HepG2 (cell line): ENCODE results near the gene GBGT1. TPM values are rescaled to one million over a fixed set of nuclear protein-coding genes. Genes with fewer than 3 reads are reported as not detected.
A peak's percentile ranks its signal among the peaks of the same experiment; 100 is the strongest.

Experiments
- ATRX ChIP-seq: sonication (generic); formaldehyde crosslinking; IDR thresholded peaks from 2 replicates; pipeline ENCODE4 v1.4.0; 2020; ENCODE audit warnings: missing genetic modification reagents, borderline replicate concordance
- HNF1A ChIP-seq, 2 experiments: sonication (generic) in 1 of 2; formaldehyde crosslinking in 1 of 2; IDR thresholded peaks; 2 replicates each; pipeline versions ENCODE4 v1.4.0 to v1.6.1; 2016 to 2020; ENCODE audit warnings: borderline replicate concordance in 1 of 2, low read depth in 1 of 2, mild to moderate bottlenecking in 1 of 2, missing genetic modification reagents in 1 of 2
- KLF16 ChIP-seq, 2 experiments: sonication (generic) in 1 of 2; formaldehyde crosslinking in 1 of 2; IDR thresholded peaks; 2 replicates each; pipeline versions ENCODE4 v1.6.1 to v1.8.0; 2016 to 2023; ENCODE audit warnings: missing genetic modification reagents in 2 of 2, missing compliant biosample characterization in 1 of 2
- RORA ChIP-seq: sonication (generic); formaldehyde crosslinking; IDR thresholded peaks from 2 replicates; pipeline ENCODE4 v1.5.0; 2020; ENCODE audit warnings: mild to moderate bottlenecking, missing genetic modification reagents, moderate library complexity
- SIN3A ChIP-seq: IDR thresholded peaks from 2 replicates; pipeline ENCODE4 v1.6.1; 2011; ENCODE audit warnings: low read depth, mild to moderate bottlenecking, control low read depth, low read length, borderline replicate concordance
- TBX2 ChIP-seq: sonication (generic); formaldehyde crosslinking; IDR thresholded peaks from 2 replicates; pipeline ENCODE4 v1.5.0; 2020; ENCODE audit warnings: missing genetic modification reagents, mild to moderate bottlenecking, borderline replicate concordance
- ZFP41 ChIP-seq: sonication (generic); formaldehyde crosslinking; IDR thresholded peaks from 2 replicates; pipeline ENCODE4 v1.4.0; 2020; ENCODE audit warnings: mild to moderate bottlenecking, missing genetic modification reagents, borderline replicate concordance
- ZNF264 ChIP-seq: sonication (generic); formaldehyde crosslinking; IDR thresholded peaks from 2 replicates; pipeline ENCODE4 v1.4.0; 2020; ENCODE audit warnings: missing genetic modification reagents
- ZNF292 ChIP-seq: sonication (generic); formaldehyde crosslinking; IDR thresholded peaks from 2 replicates; pipeline ENCODE4 v1.8.1; 2022; ENCODE audit warnings: mild to moderate bottlenecking, low read depth, missing genetic modification reagents, borderline replicate concordance
- ZNF350 ChIP-seq: sonication (generic); formaldehyde crosslinking; IDR thresholded peaks from 2 replicates; pipeline ENCODE4 v1.4.0; 2020; ENCODE audit warnings: mild to moderate bottlenecking, low read depth, missing genetic modification reagents, borderline replicate concordance
- ZNF614 ChIP-seq: IDR thresholded peaks from 2 replicates; pipeline ENCODE4 v1.6.1; 2018; ENCODE audit warnings: missing biosample characterization, missing genetic modification reagents, inconsistent platforms, borderline replicate concordance
- ZNF768 ChIP-seq: sonication (generic); formaldehyde crosslinking; IDR thresholded peaks from 2 replicates; pipeline ENCODE4 v1.4.0; 2020; ENCODE audit warnings: missing genetic modification reagents
- ZNF792 ChIP-seq: IDR thresholded peaks from 2 replicates; pipeline ENCODE4 v1.6.1; 2016
- polyA plus RNA-seq, 8 experiments: library from polyadenylated mRNA; depleted of rRNA in 3 of 8; stranded (reverse) in 7 of 8; unstranded in 1 of 8; fragments of >200 nt; fragmentation: Illumina TruSeq in 4 of 8; extraction: Trizol in 4 of 8; gene quantifications; 2 replicates each; pipeline versions ENCODE4 v1.2.1 to v1.2.3, GENCODE V29; 2011 to 2016; ENCODE audit warnings: low read depth in 4 of 8, missing spikeins in 1 of 8, mixed read lengths in 1 of 8; ENCODE audit not compliant: insufficient read depth in 1 of 8
- total RNA-seq, 5 experiments: library from RNA; depleted of rRNA; stranded (reverse); fragments of >200 nt; fragmentation: Illumina TruSeq; extraction: Trizol; gene quantifications; 2 replicates each; pipeline ENCODE4 v1.2.3, GENCODE V29; 2016; ENCODE audit warnings: low read depth in 1 of 5
- TF ChIP-seq, protein P1 (sequence below): sonication (generic); formaldehyde crosslinking; IDR thresholded peaks from 2 replicates; pipeline ENCODE4 v1.9.0; 2021; ENCODE audit warnings: mild to moderate bottlenecking, missing genetic modification reagents
- TF ChIP-seq, protein P2 (sequence below): sonication (generic); formaldehyde crosslinking; IDR thresholded peaks from 2 replicates; pipeline ENCODE4 v1.9.0; 2021; ENCODE audit warnings: missing genetic modification reagents, borderline replicate concordance

The GBGT1 gene
- total and polyA plus RNA-seq, 2 of the 13 experiments (the other 11 are each of a cell fraction or from before 2014, with no cell fraction given), result not detected

GRCh38 chr9:133153227-133154096, 10.3 kb downstream of the GBGT1 start (continued):
- TF ChIP-seq, protein P1, sequence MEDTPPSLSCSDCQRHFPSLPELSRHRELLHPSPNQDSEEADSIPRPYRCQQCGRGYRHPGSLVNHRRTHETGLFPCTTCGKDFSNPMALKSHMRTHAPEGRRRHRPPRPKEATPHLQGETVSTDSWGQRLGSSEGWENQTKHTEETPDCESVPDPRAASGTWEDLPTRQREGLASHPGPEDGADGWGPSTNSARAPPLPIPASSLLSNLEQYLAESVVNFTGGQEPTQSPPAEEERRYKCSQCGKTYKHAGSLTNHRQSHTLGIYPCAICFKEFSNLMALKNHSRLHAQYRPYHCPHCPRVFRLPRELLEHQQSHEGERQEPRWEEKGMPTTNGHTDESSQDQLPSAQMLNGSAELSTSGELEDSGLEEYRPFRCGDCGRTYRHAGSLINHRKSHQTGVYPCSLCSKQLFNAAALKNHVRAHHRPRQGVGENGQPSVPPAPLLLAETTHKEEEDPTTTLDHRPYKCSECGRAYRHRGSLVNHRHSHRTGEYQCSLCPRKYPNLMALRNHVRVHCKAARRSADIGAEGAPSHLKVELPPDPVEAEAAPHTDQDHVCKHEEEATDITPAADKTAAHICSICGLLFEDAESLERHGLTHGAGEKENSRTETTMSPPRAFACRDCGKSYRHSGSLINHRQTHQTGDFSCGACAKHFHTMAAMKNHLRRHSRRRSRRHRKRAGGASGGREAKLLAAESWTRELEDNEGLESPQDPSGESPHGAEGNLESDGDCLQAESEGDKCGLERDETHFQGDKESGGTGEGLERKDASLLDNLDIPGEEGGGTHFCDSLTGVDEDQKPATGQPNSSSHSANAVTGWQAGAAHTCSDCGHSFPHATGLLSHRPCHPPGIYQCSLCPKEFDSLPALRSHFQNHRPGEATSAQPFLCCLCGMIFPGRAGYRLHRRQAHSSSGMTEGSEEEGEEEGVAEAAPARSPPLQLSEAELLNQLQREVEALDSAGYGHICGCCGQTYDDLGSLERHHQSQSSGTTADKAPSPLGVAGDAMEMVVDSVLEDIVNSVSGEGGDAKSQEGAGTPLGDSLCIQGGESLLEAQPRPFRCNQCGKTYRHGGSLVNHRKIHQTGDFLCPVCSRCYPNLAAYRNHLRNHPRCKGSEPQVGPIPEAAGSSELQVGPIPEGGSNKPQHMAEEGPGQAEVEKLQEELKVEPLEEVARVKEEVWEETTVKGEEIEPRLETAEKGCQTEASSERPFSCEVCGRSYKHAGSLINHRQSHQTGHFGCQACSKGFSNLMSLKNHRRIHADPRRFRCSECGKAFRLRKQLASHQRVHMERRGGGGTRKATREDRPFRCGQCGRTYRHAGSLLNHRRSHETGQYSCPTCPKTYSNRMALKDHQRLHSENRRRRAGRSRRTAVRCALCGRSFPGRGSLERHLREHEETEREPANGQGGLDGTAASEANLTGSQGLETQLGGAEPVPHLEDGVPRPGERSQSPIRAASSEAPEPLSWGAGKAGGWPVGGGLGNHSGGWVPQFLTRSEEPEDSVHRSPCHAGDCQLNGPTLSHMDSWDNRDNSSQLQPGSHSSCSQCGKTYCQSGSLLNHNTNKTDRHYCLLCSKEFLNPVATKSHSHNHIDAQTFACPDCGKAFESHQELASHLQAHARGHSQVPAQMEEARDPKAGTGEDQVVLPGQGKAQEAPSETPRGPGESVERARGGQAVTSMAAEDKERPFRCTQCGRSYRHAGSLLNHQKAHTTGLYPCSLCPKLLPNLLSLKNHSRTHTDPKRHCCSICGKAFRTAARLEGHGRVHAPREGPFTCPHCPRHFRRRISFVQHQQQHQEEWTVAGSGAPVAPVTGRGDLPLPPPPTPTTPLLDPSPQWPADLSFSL (CRISPR knock-in tag), result no peak
- TF ChIP-seq ZNF264 (no peak), ZNF792 (CRISPR knock-in tag) (0 out of 2 replicates have a peak, but pooled peaks have one; percentile 26), ZFP41 (CRISPR knock-in tag) (no peak), TBX2 (peak; percentile 52; the same call in 1 of the 2 replicates), ZNF292 (peak; percentile 85; the same call in 1 of the 2 replicates), ZNF350 (CRISPR knock-in tag) (no peak), RORA (CRISPR knock-in tag) (no peak), ATRX (no peak), ZNF768 (CRISPR knock-in tag) (peak; percentile 62; the same call in 1 of the 2 replicates), KLF16 (CRISPR knock-in tag; IDR thresholded peaks at IDR 0.05) (0 out of 4 replicates have a peak, but pooled peaks of 1 of the 2 experiments have one; percentile 22), HNF1A (IDR thresholded peaks at IDR 0.05; ENCODE audit: low read depth) (no peak), HNF1A (CRISPR knock-in tag; IDR thresholded peaks at IDR 0.05; ENCODE audit: borderline replicate concordance) (peak; percentile 27; the same call in 1 of the 2 replicates), SIN3A (no peak), ZNF614 (peak; percentile 44; the same call in 1 of the 2 replicates)
- TF ChIP-seq, protein P2, sequence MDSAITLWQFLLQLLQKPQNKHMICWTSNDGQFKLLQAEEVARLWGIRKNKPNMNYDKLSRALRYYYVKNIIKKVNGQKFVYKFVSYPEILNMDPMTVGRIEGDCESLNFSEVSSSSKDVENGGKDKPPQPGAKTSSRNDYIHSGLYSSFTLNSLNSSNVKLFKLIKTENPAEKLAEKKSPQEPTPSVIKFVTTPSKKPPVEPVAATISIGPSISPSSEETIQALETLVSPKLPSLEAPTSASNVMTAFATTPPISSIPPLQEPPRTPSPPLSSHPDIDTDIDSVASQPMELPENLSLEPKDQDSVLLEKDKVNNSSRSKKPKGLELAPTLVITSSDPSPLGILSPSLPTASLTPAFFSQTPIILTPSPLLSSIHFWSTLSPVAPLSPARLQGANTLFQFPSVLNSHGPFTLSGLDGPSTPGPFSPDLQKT (CRISPR knock-in tag), result no peak
